OCI-M2 (cell line): ENCODE results near the gene SH3RF3.

ENCODE experiments used
- DNase-seq: peaks from one replicate; lab custom pipeline; 2025; ENCODE audit not compliant: unreplicated experiment; lab: John Stamatoyannopoulos, UW

The SH3RF3 gene

DNA sequence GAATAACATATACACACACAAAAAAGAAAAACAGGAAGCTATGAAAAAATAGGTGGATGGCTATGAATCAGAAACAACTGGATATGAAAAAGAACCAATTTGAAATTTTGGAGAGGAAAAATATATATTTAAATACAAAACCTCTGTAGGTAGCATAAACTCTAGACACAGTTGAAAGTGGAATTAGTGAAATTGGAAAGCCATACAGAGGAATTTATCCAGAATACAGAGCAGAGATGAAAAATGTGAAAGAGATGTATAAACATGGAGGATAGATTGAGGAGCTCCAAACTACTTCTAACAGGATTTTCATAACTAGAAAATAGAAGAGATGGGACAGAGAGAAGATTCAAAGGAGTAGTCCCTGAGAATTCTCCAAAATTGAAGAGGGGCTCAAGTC is 315.9 kb downstream of the SH3RF3 start:
- DNase-seq: no peak

GRCh38 chr2:109446278-109447131 is 317.5 kb downstream of the SH3RF3 start:
- DNase-seq: no peak

DNA sequence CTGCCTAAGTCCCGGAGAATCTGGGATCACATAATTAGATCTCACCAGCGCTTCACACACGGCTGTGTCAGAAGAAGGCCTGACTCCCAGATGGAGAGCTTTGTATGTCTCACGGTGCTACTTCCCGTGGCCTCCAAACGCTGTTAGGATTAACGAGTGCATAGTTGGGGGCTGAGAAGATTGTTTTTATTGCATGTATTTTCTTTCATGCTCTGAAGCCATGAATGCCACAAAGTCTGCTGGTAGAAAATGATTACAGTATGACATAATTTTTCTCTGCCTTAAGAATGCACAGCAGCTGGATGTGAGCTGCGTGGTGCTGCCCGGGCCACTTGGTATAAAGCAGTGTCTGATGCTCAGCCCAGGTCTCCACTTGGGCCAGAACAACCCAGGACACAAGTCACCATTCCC is 318.3 kb downstream of the SH3RF3 start:
- no peak for DNase-seq

- no peak for DNase-seq
Measured at GRCh38 chr2:109447776-109448175, 318.8 kb downstream of the SH3RF3 start.

- DNase-seq: no peak
Measured at GRCh38 chr2:109448207-109448606, 319.2 kb downstream of the SH3RF3 start.

DNA sequence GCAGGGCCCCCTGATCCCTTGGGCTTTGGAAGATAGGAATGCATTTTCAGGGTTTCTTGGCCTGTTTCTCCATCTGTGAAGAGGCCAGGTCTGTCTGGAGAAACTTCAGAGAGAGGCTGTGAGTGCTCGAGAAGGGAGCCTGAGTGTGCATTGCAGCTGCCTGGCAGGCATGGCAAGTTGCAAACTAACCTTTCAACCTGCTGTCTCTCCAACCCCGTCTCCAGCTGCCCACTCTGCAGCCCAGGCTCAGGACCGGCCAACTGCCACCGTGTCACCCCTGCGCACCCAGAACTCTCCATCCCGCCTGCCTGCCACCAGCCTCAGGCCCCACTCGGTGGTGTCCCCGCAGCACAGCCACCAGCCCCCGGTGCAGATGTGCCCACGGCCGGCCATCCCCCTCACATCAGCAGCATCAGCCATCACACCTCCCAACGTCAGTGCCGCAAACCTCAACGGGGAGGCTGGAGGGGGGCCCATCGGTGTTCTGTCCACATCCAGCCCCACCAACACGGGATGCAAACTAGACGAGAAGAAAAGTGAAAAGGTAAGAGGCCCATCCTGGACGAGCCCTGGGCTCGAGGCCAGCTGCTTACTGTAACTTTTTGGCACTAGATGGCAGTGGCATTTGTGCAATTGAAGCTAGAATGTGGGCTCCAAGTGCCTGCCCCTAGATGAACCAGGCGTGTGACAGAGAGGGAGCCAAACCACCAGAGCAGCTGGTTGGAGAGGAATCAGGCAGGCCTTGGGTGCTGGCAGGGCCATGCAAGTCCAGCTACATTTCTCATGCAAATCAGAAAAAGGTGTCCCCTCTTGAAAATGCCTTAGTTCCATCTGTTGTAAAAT is 320.2 kb downstream of the SH3RF3 start:
- no peak for DNase-seq

DNA sequence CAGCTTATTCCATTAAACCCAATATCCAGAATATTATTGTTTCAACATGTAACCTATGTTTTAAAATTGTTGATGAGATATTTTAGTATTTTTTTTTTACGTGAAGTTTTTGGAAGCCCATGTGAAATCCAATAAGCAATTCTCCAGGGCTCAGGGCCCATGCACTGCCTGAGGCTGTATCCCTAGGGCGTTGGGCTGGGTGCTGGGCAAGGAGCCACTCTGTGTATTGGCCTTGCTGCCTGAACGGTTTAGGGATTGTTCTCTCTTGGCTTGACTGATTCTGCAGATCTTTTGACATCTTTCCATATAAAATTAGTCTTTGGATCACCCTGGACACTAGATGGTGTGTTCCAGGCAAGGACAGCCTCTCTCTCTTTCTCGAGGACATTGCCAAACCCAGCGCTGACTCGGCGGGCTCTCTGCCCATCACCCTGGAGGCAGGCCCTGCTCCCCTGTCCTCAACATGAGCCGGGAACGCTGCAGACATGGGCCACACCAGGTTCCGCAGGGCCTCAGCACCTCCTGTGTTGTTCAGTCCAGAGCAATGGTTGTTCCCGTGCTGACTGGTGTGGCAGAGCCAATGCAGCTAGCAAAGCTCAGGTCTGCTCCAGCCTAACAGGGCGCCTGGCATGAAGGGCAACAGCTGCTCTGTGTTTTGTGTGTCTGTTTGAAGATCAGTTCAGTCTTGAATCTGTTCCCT is 321.7 kb downstream of the SH3RF3 start:
- DNase-seq: no peak

- DNase-seq: no peak
Measured at GRCh38 chr2:109451671-109452070, 322.7 kb downstream of the SH3RF3 start.

GRCh38 chr2:109452318-109453305 is 323.6 kb downstream of the SH3RF3 start:
- no peak for DNase-seq

DNA sequence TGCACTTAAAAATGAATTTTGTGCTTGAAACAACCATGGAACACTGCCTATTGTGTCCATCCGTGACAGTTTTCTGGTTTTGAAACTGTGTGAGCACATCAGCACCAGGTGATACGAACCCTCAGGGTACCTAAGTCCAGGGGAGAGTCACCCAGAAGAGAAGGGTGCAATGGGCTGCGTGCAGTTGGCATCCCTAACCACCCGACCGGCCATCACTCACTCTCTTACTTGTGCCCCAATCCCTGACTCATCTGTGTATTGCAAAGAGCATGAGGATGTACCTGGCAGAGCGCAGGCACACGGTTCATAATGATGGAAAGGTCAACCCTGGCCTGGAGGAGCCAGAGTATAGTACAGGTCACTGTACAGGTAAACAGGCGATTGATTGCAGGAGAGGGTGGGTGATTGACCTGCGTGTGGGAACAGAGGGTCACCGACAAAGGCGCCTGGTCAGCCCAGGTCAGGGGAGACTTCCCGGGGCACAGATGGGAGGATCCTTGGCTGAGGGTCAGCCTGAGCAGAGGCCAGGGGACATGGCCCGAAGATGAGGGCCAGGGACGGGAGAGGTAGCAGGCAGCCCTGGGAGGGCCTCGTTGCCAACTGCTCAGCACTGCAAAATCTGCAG is 324.5 kb downstream of the SH3RF3 start:
- DNase-seq: no peak

GRCh38 chr2:109454304-109454703 is 325.3 kb downstream of the SH3RF3 start:
- no peak for DNase-seq

DNA sequence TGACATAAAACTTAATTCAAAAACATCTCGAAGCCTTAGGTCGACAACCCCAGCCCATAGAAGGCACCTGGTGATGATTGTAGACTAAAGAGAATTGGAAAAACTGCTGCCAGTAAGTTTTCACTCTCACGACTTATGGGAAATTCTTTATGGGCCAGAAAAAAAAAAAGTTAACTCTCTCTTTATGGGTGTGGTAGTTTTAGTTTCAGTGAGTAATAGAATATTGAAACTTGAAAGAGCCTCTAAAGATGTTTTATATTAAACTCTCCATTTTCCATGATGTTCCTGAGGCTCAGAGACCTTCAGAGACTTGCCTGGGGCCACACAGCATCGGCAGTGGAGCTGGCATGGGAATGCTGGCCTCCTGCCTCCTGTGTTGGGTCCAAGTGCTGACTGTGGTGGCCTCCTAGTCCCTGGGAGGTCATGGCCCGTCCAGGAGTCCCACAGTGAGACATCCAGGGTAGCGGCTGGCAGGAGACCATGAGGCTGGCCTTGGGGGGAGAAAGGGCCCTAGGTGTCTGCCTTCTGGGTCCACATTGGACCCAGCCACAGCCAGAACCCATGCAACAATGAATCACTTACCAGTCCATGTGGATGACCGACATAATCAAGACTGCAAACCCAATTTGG is 325.9 kb downstream of the SH3RF3 start:
- no peak for DNase-seq

GRCh38 chr2:109455731-109456691 is 327.0 kb downstream of the SH3RF3 start:
- no peak for DNase-seq

DNA sequence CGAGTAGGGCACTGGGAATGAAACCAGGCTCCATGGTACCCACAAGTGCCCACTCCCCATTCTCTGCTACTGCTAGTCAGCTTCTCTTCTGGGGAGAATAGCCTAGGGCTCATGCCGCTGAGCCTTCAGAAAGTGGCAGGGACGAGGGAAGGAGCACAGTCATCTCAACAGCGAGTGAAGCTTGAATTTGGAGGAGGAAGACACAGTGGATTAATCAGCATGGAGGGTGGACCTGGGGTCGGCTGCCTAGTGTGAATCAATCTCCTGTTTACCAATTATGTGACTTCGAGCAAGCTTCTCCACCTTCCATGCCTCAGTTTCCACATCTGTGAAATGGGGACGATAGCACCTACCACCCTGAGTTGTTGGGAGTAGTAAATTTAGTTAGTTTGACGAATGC is 327.8 kb downstream of the SH3RF3 start:
- DNase-seq: no peak

DNA sequence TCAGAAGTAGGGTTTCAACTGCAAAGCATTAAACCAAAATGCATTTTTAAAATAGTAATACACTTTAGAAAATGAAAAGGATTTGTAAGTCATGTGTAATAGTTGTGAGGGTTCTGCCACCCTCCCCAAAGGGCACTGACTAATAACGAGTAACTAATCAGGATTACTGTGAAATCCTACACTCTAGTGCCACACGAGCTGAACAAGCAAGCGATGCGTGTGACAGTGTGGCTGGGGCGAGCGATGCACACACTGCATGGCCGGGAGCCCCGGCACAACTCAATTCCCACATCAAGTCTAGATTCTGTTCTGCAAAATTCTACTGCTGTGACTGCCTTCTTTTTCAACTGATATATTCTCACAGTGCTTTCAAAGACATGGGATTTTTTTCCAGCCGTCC is 328.4 kb downstream of the SH3RF3 start:
- no peak for DNase-seq

DNA sequence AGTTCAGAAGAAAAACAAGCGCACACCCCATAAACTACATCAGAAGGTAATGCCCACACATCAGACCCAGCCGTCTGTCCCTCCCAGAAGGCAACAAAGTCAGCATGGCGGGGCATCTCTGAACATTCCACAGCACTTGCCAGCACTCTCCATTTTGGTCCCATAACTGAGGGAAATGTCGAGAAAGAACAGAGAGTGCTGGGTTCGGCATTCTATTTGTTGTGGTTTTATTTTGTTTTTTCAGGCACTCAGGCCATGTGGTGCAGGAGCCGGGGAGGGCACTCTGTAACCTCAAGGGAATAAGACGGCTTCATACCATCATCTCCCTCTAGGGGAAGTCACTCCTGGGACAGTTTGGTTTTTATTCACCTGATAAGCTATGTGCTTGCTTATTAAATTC is 328.8 kb downstream of the SH3RF3 start:
- DNase-seq: no peak

DNA sequence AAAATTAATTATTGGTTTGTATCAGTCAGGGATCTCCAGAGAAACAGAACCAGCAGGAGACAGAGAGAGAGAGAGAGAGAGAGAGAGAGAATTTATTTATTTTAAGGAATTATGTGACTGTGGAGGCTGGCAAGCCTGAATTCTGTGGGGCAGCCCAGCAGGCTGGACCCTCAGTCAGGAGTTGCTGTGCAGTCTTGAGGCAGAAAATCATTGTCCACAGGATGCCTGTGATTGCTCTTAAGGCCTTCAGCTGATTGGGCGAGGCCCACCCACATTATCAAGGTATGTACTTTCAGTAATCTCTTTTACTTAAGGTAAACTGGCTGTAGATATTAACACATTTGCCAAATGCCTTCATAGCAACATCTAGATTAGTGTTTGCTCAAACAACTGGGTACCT is 329.5 kb downstream of the SH3RF3 start:
- no peak for DNase-seq

GRCh38 chr2:109459485-109459884 is 330.5 kb downstream of the SH3RF3 start:
- DNase-seq: no peak
